GM23338 (cell line): Measurements from ENCODE around the gene PLA2R1. TPM values are rescaled to one million over a fixed set of nuclear protein-coding genes. Genes with fewer than 3 reads are reported as not detected.

Source experiments
- ATAC-seq: fragments of 200-7000 bp; cut with Tn5 transposase; 3 replicates; pipeline ENCODE4 v1.9.1; 2020
- DNase-seq: peaks from one replicate; pipeline ENCODE4 v3.0.0-alpha.2; 2015; ENCODE audit warnings: low spot score
- H2AFZ ChIP-seq: fragments of 200-600 bp; sonication (generic); 2 replicates; pipeline ENCODE4 v1.8.0; 2016; ENCODE audit warnings: antibody characterized with exemption, mild to moderate bottlenecking, moderate library complexity
- H3F3A ChIP-seq: fragments of 200-600 bp; sonication (generic); replicated peaks from 2 replicates; pipeline ENCODE4 v1.8.0; 2017; ENCODE audit warnings: antibody characterized with exemption, mixed run types, low read depth
- H3K27ac ChIP-seq: fragments of 200-600 bp; sonication (generic); 2 replicates; pipeline ENCODE4 v1.6.1; 2016; ENCODE audit warnings: low read depth
- H3K27me3 ChIP-seq: fragments of 200-600 bp; sonication (generic); 2 replicates; pipeline ENCODE4 v1.8.0; 2016; ENCODE audit warnings: mild to moderate bottlenecking, mixed run types, moderate library complexity; ENCODE audit not compliant: insufficient read depth
- H3K36me3 ChIP-seq: fragments of 200-600 bp; sonication (generic); 2 replicates; pipeline ENCODE4 v1.8.0; 2016; ENCODE audit warnings: mild to moderate bottlenecking; ENCODE audit not compliant: insufficient read depth
- H3K4me1 ChIP-seq: fragments of 200-600 bp; sonication (generic); 2 replicates; pipeline ENCODE4 v1.8.0; 2016; ENCODE audit warnings: mild to moderate bottlenecking, moderate library complexity; ENCODE audit not compliant: insufficient read depth
- H3K4me2 ChIP-seq: fragments of 200-600 bp; sonication (generic); 2 replicates; pipeline ENCODE4 v1.7.1; 2017; ENCODE audit warnings: mixed run types
- H3K4me3 ChIP-seq: fragments of 200-600 bp; sonication (generic); 2 replicates; pipeline ENCODE4 v1.6.1; 2016; ENCODE audit warnings: mixed run types
- H3K79me2 ChIP-seq: fragments of 200-600 bp; sonication (generic); replicated peaks from 2 replicates; pipeline ENCODE4 v1.8.0; 2017; ENCODE audit warnings: mild to moderate bottlenecking; ENCODE audit not compliant: insufficient read depth
- H3K9me2 ChIP-seq: fragments of 200-600 bp; sonication (generic); 2 replicates; pipeline ENCODE4 v1.8.0; 2017; ENCODE audit not compliant: insufficient read depth
- H4K20me1 ChIP-seq: fragments of 200-600 bp; sonication (generic); replicated peaks from 2 replicates; pipeline ENCODE4 v1.8.0; 2017; ENCODE audit warnings: mild to moderate bottlenecking; ENCODE audit not compliant: insufficient read depth
- H3K27ac Mint-ChIP-seq: 2 replicates; pipeline ENCODE4 v1.8.0; 2020; ENCODE audit warnings: inconsistent platforms, mild to moderate bottlenecking, moderate library complexity, mixed read lengths
- H3K27me3 Mint-ChIP-seq: 3 replicates; pipeline ENCODE4 v1.8.0; 2022; ENCODE audit warnings: low read depth, mild to moderate bottlenecking, moderate library complexity, mixed read lengths, inconsistent platforms; ENCODE audit not compliant: insufficient read depth, poor library complexity
- H3K36me3 Mint-ChIP-seq: 3 replicates; pipeline ENCODE4 v1.8.0; 2021; ENCODE audit warnings: low read depth, mild to moderate bottlenecking, inconsistent platforms, moderate library complexity, mixed read lengths
- H3K4me1 Mint-ChIP-seq: 3 replicates; pipeline ENCODE4 v1.8.0; 2020; ENCODE audit warnings: mild to moderate bottlenecking, inconsistent platforms, mixed read lengths
- H3K4me3 Mint-ChIP-seq: 3 replicates; pipeline ENCODE4 v1.8.0; 2021; ENCODE audit warnings: moderate library complexity, mild to moderate bottlenecking, inconsistent platforms, mixed read lengths
- H3K9me3 Mint-ChIP-seq: 3 replicates; pipeline ENCODE4 v1.8.0; 2020; ENCODE audit warnings: moderate library complexity, mild to moderate bottlenecking, inconsistent platforms, mixed read lengths
- CREB1 ChIP-seq: fragments of 250-450 bp; sonication (Bioruptor Pico); IDR thresholded peaks from 2 replicates; pipeline ENCODE4 v1.5.0; 2020; ENCODE audit warnings: low read depth, mild to moderate bottlenecking, moderate library complexity
- ETS1 ChIP-seq: IDR thresholded peaks from 2 replicates; pipeline ENCODE4 v1.6.1; 2016; ENCODE audit warnings: antibody characterized with exemption
- JUNB ChIP-seq: IDR thresholded peaks from one replicate; pipeline ENCODE4 v1.6.1; 2016; ENCODE audit warnings: antibody characterized with exemption; ENCODE audit not compliant: unreplicated experiment
- POLR2AphosphoS5 ChIP-seq: IDR thresholded peaks from 2 replicates; pipeline ENCODE4 v1.6.1; 2016; ENCODE audit warnings: antibody characterized with exemption, low read depth
- STAT1 ChIP-seq: IDR thresholded peaks from one replicate; pipeline ENCODE4 v1.6.1; 2016; ENCODE audit warnings: antibody characterized with exemption; ENCODE audit not compliant: unreplicated experiment
- ZNF331 ChIP-seq: fragments of 250-450 bp; sonication (Bioruptor Pico); IDR thresholded peaks from 2 replicates; pipeline ENCODE4 v1.5.0; 2020; ENCODE audit warnings: low read depth, mild to moderate bottlenecking, moderate library complexity
- ZNF462 ChIP-seq: fragments of 250-450 bp; sonication (Bioruptor Pico); IDR thresholded peaks from 2 replicates; pipeline ENCODE4 v1.5.0; 2020; ENCODE audit warnings: mild to moderate bottlenecking, moderate library complexity
- polyA plus RNA-seq: library from polyadenylated mRNA; unstranded; fragments of >200 nt; fragmentation: Nextera tagmentation; extraction: Ambion mirVana; gene quantifications from 2 replicates; pipeline ENCODE4 v1.2.1, GENCODE V29; 2016
- total RNA-seq: library from RNA; depleted of rRNA; stranded (reverse); fragments of >200 nt; shearing (Covaris generic); gene quantifications from 2 replicates; pipeline ENCODE4 v1.2.3, GENCODE V29; 2014
- TF ChIP-seq, protein P1 (sequence below): IDR thresholded peaks from one replicate; pipeline ENCODE4 v1.6.1; 2018; ENCODE audit warnings: antibody characterized with exemption; ENCODE audit not compliant: unreplicated experiment
- TF ChIP-seq, protein P2 (sequence below), 2 experiments: fragments of 200-600 bp in 1 of 2; sonication (generic) in 1 of 2; conservative IDR thresholded peaks; 2 replicates each; pipeline versions ENCODE4 v1.5.1 to v1.6.1; 2016 to 2017; ENCODE audit warnings: antibody characterized with exemption in 2 of 2, low read depth in 2 of 2, mild to moderate bottlenecking in 2 of 2, moderate library complexity in 1 of 2

The PLA2R1 gene
- total and polyA plus RNA-seq, 2 experiments from 2014 or later = 0.57 to 1.2 TPM

DNA sequence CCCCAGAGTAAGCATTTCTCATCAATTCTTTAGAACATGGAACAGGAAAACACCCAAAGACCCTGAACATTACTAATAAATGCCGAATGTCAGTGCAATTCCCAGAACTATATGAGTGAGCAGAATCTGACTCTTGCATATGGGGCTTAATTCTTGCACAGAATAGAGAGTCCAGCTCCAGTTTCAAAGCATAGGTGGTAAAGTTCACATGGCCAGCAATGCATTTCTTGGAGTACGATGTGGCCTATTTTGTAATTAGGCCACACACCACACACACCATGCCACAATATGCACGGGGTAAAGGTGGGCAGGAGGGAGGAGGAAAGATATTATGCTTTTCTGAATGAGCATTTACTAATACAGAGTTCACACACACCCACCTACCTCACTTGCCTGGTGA is 56.5 kb downstream of the PLA2R1 start (continued):
- no peak for TF ChIP-seq CREB1 (CRISPR knock-in tag)
- TF ChIP-seq STAT1 = no peak
- no peak for TF ChIP-seq ZNF331

GRCh38 chr2:160005476-160005875 is 56.9 kb downstream of the PLA2R1 start:
- Histone ChIP-seq H2AFZ (no peak overlapping the region), H3K4me2 (no peak overlapping the region), H3F3A (no peaks in the 10 kb centered on the region), H3K4me1 (no peaks in the 10 kb centered on the region; the same call in 1 of the 2 replicates), H3K27me3 (no peaks in the 10 kb centered on the region), H3K4me3 (no peak overlapping the region), H3K27ac (no peak overlapping the region), H3K36me3 (peaks cover 5% of the 10 kb centered on the region; the same call in 1 of the 2 replicates), H3K79me2 (no peaks in the 10 kb centered on the region), H3K9me2 (no peaks in the 10 kb centered on the region), H4K20me1 (no peaks in the 10 kb centered on the region; the same call in 1 of the 2 replicates)
- H3K4me1 Mint-ChIP-seq = peaks cover 5% of the 10 kb centered on the region; the same call in 1 of the 3 replicates
- TF ChIP-seq, protein P1, sequence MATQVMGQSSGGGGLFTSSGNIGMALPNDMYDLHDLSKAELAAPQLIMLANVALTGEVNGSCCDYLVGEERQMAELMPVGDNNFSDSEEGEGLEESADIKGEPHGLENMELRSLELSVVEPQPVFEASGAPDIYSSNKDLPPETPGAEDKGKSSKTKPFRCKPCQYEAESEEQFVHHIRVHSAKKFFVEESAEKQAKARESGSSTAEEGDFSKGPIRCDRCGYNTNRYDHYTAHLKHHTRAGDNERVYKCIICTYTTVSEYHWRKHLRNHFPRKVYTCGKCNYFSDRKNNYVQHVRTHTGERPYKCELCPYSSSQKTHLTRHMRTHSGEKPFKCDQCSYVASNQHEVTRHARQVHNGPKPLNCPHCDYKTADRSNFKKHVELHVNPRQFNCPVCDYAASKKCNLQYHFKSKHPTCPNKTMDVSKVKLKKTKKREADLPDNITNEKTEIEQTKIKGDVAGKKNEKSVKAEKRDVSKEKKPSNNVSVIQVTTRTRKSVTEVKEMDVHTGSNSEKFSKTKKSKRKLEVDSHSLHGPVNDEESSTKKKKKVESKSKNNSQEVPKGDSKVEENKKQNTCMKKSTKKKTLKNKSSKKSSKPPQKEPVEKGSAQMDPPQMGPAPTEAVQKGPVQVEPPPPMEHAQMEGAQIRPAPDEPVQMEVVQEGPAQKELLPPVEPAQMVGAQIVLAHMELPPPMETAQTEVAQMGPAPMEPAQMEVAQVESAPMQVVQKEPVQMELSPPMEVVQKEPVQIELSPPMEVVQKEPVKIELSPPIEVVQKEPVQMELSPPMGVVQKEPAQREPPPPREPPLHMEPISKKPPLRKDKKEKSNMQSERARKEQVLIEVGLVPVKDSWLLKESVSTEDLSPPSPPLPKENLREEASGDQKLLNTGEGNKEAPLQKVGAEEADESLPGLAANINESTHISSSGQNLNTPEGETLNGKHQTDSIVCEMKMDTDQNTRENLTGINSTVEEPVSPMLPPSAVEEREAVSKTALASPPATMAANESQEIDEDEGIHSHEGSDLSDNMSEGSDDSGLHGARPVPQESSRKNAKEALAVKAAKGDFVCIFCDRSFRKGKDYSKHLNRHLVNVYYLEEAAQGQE = no peak
- no peak for TF ChIP-seq CREB1 (CRISPR knock-in tag)
- no peak for TF ChIP-seq JUNB
- no peak for TF ChIP-seq ETS1
- TF ChIP-seq POLR2AphosphoS5 = no peak
- TF ChIP-seq, protein P2, sequence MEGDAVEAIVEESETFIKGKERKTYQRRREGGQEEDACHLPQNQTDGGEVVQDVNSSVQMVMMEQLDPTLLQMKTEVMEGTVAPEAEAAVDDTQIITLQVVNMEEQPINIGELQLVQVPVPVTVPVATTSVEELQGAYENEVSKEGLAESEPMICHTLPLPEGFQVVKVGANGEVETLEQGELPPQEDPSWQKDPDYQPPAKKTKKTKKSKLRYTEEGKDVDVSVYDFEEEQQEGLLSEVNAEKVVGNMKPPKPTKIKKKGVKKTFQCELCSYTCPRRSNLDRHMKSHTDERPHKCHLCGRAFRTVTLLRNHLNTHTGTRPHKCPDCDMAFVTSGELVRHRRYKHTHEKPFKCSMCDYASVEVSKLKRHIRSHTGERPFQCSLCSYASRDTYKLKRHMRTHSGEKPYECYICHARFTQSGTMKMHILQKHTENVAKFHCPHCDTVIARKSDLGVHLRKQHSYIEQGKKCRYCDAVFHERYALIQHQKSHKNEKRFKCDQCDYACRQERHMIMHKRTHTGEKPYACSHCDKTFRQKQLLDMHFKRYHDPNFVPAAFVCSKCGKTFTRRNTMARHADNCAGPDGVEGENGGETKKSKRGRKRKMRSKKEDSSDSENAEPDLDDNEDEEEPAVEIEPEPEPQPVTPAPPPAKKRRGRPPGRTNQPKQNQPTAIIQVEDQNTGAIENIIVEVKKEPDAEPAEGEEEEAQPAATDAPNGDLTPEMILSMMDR (conservative IDR thresholded peaks at IDR 0.05; ENCODE audit: low read depth in 2 of 2) = no peak
- TF ChIP-seq ZNF462 (CRISPR knock-in tag) = no peak
- no peak for TF ChIP-seq STAT1
- DNase-seq = no peak
- H3K27ac Mint-ChIP-seq = no peak overlapping the region
- peaks cover 3% of the 10 kb centered on the region; the same call in 1 of the 3 replicates for H3K36me3 Mint-ChIP-seq
- no peaks in the 10 kb centered on the region for H3K27me3 Mint-ChIP-seq
- peaks cover 3% of the 10 kb centered on the region; the same call in 1 of the 3 replicates for H3K9me3 Mint-ChIP-seq
- no peak overlapping the region for H3K4me3 Mint-ChIP-seq
- no peak for ATAC-seq
